K562 (cell line): Measurements from ENCODE around the gene MAEL. TPM values are rescaled to one million over a fixed set of nuclear protein-coding genes. Genes with fewer than 3 reads are reported as not detected.

ENCODE experiments used
- EWSR1 ChIP-seq: fragments of 450-650 bp; IDR thresholded peaks from 2 replicates; pipeline ENCODE4 v1.6.1; 2018; ENCODE audit warnings: borderline replicate concordance, mild to moderate bottlenecking, low read depth, moderate library complexity; ENCODE audit not compliant: partially characterized antibody
- HDAC6 ChIP-seq: IDR thresholded peaks from 2 replicates; pipeline ENCODE4 v1.6.1; 2012; ENCODE audit warnings: low read depth, mild to moderate bottlenecking, control low read depth, inconsistent platforms, low read length, moderate library complexity
- LARP7 ChIP-seq: fragments of 450-650 bp; IDR thresholded peaks from 2 replicates; pipeline ENCODE4 v1.6.1; 2016
- POLR2AphosphoS2 ChIP-seq: IDR thresholded peaks from 2 replicates; pipeline ENCODE4 v1.6.1; 2012; ENCODE audit warnings: low read length, improper control_type of control experiment
- TAF7 ChIP-seq: fragments of 450-650 bp; IDR thresholded peaks from 2 replicates; pipeline ENCODE4 v1.6.1; 2016; ENCODE audit warnings: missing genetic modification characterization, missing compliant biosample characterization
- TEAD2 ChIP-seq: fragments of 450-650 bp; IDR thresholded peaks from 2 replicates; pipeline ENCODE4 v1.6.1; 2016; ENCODE audit warnings: missing genetic modification characterization, control low read depth, missing compliant biosample characterization
- ZNF217 ChIP-seq: sonication (generic); formaldehyde crosslinking; IDR thresholded peaks from 2 replicates; pipeline ENCODE4 v1.8.0; 2022; ENCODE audit warnings: mild to moderate bottlenecking, missing genetic modification reagents
- polyA plus RNA-seq, 8 experiments: library from polyadenylated mRNA; depleted of rRNA in 4 of 8; stranded (reverse) in 5 of 8; unstranded in 3 of 8; fragments of >200 nt; fragmentation: Nextera tagmentation in 2 of 8; fragmentation: Illumina TruSeq in 1 of 8; extraction: Ambion mirVana in 2 of 8; extraction: Trizol in 1 of 8; gene quantifications; 2 replicates each; pipeline versions ENCODE4 v1.2.1 to v1.2.3, GENCODE V29; 2011 to 2014; ENCODE audit warnings: inconsistent platforms in 1 of 8, missing spikeins in 1 of 8
- total RNA-seq, 7 experiments: library from RNA; depleted of rRNA in 6 of 7; stranded (reverse); fragments of >200 nt in 6 of 7; fragmentation: Illumina TruSeq in 2 of 7; extraction: Trizol in 2 of 7; gene quantifications; 2 replicates each; pipeline versions ENCODE4 v1.2.1 to v1.2.3, GENCODE V29; 2011 to 2021; ENCODE audit warnings: low replicate concordance in 1 of 7
- TF ChIP-seq, protein P1 (sequence below): IDR thresholded peaks from 3 replicates; pipeline ENCODE4 v1.6.1; 2011; ENCODE audit warnings: borderline replicate concordance, mild to moderate bottlenecking, moderate library complexity; ENCODE audit not compliant: insufficient read length; ENCODE audit errors: extremely low read depth
- TF ChIP-seq, protein P2 (sequence below): sonication (generic); formaldehyde crosslinking; IDR thresholded peaks from 2 replicates; pipeline ENCODE4 v1.8.0; 2022; ENCODE audit warnings: missing genetic modification reagents, mild to moderate bottlenecking, borderline replicate concordance
- TF ChIP-seq, protein P3 (sequence below), 2 experiments: fragments of 450-650 bp in 1 of 2; sonication (generic) in 1 of 2; formaldehyde crosslinking in 1 of 2; IDR thresholded peaks in 1 of 2; conservative IDR thresholded peaks in 1 of 2; 2 replicates each; pipeline versions ENCODE4 v1.6.1 to v1.8.1; 2016 to 2023; ENCODE audit warnings: mild to moderate bottlenecking in 2 of 2, moderate library complexity in 2 of 2, inconsistent platforms in 1 of 2, missing genetic modification reagents in 1 of 2
- TF ChIP-seq, protein P4 (sequence below): fragments of 450-650 bp; formaldehyde crosslinking; IDR thresholded peaks from 2 replicates; pipeline ENCODE4 v1.4.0; 2022; ENCODE audit warnings: missing genetic modification characterization

MAEL gene
- total and polyA plus RNA-seq, 9 of the 15 experiments (the other 6 are each of a cell fraction or from before 2014, with no cell fraction given): 0.11 to 1.9 (median 0.75) TPM

DNA sequence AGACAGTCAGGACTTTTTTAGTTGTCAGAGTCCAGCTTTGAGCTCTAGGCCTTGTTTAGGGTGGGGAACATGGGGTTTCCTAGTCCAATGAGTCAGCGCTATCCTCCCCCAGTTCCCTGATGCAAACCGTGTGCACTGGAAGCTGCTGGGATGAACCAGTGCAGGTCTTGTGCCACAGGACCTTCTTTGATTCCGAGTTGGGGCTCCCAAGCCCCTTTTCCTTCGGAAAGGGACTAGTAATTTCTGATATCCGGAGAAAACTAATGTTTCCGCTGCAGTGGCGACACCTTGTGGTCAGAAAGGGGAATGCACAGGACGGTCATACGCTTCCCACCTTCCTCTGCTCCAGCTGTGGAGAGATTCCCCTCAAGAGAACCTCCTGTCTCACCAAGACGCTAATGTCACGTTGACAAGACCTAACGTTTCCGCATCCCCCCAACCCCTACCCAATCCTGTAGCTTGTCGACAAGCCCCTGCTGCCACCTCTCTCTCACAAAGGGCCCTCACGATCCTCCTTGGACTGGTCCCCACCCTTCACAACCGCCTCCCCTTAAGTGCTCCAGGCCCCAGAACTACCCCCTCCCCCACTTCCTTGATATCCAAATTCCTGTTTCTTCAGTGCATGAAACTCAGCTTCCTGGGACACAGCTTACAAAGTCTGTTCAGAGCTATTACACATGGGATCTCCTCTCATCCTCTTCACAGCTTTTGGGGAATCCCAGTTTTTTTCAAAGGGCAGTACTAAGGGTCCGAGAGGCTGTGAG is 70.1 kb downstream of the MAEL start (continued):
- TF ChIP-seq LARP7: 0 out of 2 replicates have a peak, but pooled peaks have one; percentile 31
- TF ChIP-seq POLR2AphosphoS2: no peak
- TF ChIP-seq, protein P1, sequence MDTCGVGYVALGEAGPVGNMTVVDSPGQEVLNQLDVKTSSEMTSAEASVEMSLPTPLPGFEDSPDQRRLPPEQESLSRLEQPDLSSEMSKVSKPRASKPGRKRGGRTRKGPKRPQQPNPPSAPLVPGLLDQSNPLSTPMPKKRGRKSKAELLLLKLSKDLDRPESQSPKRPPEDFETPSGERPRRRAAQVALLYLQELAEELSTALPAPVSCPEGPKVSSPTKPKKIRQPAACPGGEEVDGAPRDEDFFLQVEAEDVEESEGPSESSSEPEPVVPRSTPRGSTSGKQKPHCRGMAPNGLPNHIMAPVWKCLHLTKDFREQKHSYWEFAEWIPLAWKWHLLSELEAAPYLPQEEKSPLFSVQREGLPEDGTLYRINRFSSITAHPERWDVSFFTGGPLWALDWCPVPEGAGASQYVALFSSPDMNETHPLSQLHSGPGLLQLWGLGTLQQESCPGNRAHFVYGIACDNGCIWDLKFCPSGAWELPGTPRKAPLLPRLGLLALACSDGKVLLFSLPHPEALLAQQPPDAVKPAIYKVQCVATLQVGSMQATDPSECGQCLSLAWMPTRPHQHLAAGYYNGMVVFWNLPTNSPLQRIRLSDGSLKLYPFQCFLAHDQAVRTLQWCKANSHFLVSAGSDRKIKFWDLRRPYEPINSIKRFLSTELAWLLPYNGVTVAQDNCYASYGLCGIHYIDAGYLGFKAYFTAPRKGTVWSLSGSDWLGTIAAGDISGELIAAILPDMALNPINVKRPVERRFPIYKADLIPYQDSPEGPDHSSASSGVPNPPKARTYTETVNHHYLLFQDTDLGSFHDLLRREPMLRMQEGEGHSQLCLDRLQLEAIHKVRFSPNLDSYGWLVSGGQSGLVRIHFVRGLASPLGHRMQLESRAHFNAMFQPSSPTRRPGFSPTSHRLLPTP: no peak
- no peak for TF ChIP-seq TAF7 (tag)
- TF ChIP-seq HDAC6: no peak
- TF ChIP-seq ZNF217 (CRISPR knock-in tag): no peak
- TF ChIP-seq EWSR1: no peak
- no peak for TF ChIP-seq TEAD2 (tag)
- TF ChIP-seq, protein P2, sequence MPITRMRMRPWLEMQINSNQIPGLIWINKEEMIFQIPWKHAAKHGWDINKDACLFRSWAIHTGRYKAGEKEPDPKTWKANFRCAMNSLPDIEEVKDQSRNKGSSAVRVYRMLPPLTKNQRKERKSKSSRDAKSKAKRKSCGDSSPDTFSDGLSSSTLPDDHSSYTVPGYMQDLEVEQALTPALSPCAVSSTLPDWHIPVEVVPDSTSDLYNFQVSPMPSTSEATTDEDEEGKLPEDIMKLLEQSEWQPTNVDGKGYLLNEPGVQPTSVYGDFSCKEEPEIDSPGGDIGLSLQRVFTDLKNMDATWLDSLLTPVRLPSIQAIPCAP (CRISPR knock-in tag): no peak
- TF ChIP-seq, protein P3, sequence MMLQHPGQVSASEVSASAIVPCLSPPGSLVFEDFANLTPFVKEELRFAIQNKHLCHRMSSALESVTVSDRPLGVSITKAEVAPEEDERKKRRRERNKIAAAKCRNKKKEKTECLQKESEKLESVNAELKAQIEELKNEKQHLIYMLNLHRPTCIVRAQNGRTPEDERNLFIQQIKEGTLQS (IDR thresholded peaks at IDR 0.05): peak; percentile 43
- TF ChIP-seq, protein P3 (CRISPR knock-in tag; conservative IDR thresholded peaks at IDR 0.05): no peak
- TF ChIP-seq, protein P4, sequence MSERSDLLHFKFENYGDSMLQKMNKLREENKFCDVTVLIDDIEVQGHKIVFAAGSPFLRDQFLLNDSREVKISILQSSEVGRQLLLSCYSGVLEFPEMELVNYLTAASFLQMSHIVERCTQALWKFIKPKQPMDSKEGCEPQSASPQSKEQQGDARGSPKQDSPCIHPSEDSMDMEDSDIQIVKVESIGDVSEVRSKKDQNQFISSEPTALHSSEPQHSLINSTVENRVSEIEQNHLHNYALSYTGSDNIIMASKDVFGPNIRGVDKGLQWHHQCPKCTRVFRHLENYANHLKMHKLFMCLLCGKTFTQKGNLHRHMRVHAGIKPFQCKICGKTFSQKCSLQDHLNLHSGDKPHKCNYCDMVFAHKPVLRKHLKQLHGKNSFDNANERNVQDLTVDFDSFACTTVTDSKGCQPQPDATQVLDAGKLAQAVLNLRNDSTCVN (CRISPR knock-in tag): 0 out of 2 replicates have a peak, but pooled peaks have one; percentile 32
